22Rv1 (cell line): ENCODE data around the gene ACTR3C.
"Not testable (repeated sequence)": the region's sequence is repeated elsewhere in the genome, so short reads cannot be mapped to it uniquely, and the experiment has no call there.

Source experiments
- H3K27ac ChIP-seq: fragments of 450-650 bp; 2 replicates; pipeline ENCODE4 v1.5.1; 2017
- CTCF ChIP-seq: fragments of 450-650 bp; IDR thresholded peaks from 2 replicates; pipeline ENCODE4 v1.5.1; 2017; ENCODE audit warnings: mild to moderate bottlenecking

The ACTR3C gene

GRCh38 chr7:150285849-150286754, 37.2 kb downstream of the ACTR3C start:
- H3K27ac ChIP-seq, result not testable (repeated sequence)
- TF ChIP-seq CTCF, result peak; percentile 86

DNA sequence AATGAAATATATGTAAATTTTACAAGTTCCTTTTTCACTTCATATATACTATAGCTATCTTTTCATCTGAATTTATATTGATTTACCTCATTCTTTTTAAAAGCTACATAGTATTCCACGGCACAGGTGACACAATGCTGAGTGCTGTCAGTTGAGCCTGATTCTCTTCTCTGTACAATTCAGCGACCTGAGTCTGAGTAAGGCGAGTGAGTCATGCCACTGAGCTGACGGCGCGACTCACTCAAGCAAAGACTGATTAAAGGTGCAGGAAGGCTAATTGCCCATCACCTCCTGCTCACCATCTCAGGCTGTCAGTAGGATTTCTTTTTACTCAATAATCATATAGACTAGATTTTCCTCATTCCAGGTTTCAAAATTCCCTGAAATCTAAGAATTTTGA, 39.7 kb downstream of the ACTR3C start:
- not testable (repeated sequence) for H3K27ac ChIP-seq

- not testable (repeated sequence) for H3K27ac ChIP-seq
Measured at GRCh38 chr7:150283111-150283510, 40.2 kb downstream of the ACTR3C start.

DNA sequence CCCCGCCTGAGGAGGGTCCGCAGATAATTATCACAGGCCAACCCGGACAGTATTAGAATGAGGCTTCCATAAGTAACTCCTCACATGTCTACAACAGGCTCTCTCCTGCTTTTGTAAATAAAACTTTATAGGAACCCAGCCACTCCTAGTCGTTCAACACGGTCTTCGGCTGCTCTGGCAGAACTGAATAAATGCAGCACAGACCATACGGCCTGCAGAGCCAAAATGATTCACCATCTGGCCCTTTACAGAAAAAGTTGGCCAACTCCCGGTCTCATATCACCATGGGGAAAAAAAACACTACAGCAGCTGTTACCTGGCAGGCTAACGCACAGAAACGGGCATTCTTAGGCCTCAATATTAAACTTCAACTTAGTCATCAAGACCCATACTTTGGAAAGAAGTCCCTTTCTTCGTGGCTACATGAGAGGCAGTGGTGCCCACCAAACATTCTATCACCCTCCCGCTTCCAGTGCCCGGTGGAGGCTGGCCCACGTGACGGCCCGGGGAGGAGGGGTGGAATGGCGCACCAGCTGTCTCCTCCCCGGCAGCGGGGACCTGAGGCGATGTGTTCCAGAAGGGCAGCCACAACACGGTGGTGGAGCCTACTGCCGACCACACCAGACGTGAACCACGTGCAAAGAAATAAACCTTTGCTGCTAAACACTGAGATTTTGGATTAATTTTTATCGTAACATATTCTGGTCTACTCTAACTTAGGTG, 41.5 kb downstream of the ACTR3C start:
- H3K27ac ChIP-seq, result not testable (repeated sequence)

DNA sequence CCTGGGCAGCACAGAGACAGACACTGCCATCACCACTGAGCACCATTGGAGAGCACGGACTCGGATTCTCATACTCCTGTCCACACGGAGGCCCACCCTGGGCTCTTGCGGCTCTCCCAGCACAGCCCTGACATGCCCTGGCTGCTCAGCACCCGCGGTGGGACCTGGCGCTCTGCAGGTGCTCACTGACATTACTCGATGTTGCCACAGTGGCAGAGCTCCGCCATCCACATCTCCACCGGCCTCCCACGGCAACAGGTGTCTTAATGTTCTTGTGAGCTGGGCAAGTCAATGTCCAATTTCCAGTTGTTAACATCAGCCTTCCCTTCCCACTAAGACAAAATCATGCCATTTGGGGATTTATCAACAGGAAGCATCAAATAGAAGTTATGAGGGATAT, 45.0 kb downstream of the ACTR3C start:
- H3K27ac ChIP-seq, result not testable (repeated sequence)

DNA sequence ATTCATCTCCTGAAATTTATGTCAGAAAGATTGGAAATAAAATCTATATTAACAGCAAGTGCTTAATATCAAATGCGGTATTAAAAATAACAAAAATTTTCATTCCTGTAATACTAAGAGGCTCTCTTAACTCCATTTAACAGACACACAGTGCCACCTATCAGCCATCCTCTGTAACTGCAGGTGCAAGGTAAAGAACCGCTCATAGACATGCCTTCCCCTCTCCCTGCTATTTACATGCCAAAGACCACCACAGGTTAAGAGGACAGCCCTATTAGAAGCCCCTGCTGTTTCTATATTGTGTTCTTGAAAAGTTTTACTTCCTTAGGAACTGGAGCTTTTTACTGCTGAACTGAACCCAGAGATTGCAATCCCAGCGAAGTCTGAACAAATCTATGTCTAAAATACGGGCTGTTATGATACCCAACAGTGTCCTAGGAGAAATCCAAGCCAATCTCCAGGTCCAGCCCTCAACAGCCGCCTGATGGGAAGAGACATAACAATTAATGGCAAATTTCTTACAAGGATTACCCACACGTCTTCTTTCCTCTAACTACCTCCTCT, 47.1 kb downstream of the ACTR3C start:
- not testable (repeated sequence) for H3K27ac ChIP-seq

DNA sequence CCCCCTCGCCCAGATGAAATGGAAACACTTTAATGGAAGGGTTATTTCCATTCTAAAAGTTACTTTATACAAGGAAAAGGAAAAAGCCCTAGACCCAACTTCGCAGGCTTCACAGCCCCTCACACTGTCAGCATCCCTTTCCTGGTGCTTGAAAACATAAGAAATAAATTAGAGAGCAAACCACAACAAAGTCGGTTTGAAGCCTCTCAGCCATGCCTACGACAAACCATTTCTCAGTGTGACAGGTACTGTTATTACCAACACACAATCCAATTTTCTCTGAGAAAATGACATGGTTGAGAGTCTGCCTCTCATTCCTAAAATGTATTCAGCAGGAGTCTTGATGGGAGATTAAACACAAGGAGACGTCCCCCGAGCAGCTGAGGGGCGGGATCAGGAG, 51.4 kb downstream of the ACTR3C start:
- not testable (repeated sequence) for H3K27ac ChIP-seq

More for the DNA sequence above, 47.1 kb downstream of the ACTR3C start:
- peak; percentile 86 for TF ChIP-seq CTCF

DNA sequence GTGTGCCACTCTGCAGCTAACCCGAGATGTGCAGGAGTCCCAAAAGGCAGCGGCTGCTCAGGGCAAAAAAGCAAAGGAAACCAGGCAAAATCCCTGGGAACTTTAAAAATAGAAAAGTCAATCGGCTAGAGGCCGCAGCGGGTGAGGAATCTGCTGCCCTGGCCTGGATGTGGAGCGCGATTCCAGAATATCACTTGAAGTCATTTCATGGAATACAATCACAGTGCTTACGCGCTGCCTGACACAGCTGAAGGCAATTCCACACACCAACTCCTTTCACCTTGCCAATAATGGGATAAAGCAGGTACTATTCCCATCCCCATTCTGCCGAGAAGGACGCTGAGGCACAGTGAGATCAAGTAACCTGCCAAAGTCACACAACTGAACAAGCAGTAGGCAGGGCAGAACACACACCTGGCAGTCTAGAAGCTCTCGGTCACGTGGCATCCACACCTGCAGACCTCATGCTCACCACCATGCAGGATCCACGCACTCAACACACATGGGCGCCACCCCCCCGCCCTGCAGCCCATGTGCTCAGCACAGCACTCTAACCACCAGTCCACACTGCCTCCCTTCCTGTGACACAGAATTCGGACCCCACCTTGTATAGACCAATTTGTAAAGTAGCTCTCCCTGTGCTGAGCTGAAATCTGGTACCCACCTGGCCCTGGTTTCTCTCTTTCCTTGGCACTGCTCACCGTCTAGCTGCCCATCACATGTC, 53.1 kb downstream of the ACTR3C start:
- not testable (repeated sequence) for H3K27ac ChIP-seq

DNA sequence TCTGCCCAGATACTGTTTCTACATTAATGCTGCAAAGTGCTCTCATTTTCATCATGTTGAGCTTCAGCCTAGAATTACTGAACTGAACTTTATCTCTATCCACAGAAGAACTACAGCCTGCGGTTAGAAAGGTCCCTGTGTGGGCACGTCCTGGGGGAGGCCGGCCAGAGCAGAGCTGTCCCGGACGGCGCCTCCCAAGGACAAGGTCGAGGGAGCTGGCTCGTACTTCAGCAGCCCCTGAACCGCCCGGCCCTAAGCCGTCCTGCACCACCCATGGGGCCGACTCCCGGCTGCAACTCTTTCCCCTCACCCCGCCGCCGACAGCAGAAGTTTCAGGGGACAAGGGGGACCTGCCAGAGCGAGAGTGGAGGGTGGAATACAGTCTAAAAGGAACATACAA, 54.5 kb downstream of the ACTR3C start:
- not testable (repeated sequence) for H3K27ac ChIP-seq

GRCh38 chr7:150268287-150268686, 55.1 kb downstream of the ACTR3C start:
- H3K27ac ChIP-seq, result not testable (repeated sequence)

GRCh38 chr7:150266953-150267665, 56.2 kb downstream of the ACTR3C start:
- H3K27ac ChIP-seq, result not testable (repeated sequence)

DNA sequence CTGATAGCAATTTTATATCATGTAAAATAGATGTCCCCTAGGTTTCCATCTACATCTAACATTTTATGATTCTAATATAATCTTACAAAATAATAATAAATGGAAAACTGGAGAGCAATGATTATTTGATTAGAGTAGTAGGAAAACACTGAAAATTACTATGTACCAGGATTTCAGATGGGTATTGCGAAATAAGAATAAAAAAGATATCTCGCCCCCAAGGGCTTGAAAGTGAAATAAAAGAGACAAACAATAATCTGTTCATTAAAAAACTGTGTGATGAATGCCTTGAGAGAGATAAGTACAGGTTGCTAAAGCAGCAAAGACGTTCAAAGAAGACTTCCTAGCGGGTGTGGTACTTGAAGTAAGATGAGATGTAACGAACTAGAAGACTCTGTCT, 60.7 kb downstream of the ACTR3C start:
- not testable (repeated sequence) for H3K27ac ChIP-seq

GRCh38 chr7:150247745-150248144, 75.6 kb downstream of the ACTR3C start:
- not testable (repeated sequence) for H3K27ac ChIP-seq

GRCh38 chr7:150245208-150245607, 78.1 kb downstream of the ACTR3C start:
- H3K27ac ChIP-seq, result not testable (repeated sequence)

DNA sequence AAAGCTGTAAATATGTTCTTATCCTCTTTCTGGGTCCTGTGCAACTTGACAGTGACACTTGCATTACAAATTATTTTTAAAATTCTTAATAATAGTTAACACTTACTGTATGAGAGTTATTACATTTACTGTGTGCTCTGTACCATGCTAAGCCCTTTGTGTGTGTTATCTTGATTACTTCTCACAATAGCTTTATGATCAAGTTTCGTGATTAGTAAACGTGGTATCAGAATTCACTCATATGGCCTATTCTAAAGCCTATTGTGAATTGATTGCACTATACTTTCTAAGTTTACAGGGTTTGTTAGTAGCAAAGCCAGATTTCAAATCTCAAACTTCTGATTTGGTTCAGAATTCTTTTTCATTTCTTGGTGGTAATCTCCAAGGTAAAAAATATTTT, 80.4 kb downstream of the ACTR3C start:
- H3K27ac ChIP-seq, result not testable (repeated sequence)

DNA sequence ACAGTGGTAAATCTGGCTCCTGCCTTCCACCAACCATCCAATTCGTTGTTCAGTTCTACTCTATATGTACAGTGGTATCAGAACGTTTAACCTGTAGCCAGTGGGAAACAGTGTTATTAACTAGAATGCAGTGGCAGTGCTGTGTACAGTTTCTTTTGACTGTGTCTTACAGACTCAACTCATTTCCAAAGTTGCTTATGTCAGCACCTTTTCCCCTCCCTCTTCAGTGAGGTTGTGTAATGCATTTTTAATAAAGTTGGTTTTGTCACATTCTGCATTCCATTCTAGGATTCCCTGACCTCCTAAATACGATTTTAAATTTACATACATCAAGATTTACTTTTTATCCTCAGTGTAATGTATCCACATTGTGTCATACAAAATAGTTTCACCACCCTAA, 97.9 kb downstream of the ACTR3C start:
- H3K27ac ChIP-seq, result not testable (repeated sequence)
